A673 (cell line): ENCODE measurements around the gene DCAF12. TPM values are rescaled to one million over a fixed set of nuclear protein-coding genes. Genes with fewer than 3 reads are reported as not detected.
A peak's percentile ranks its signal among the peaks of the same experiment; 100 is the strongest.
"Not testable (repeated sequence)": the region's sequence is repeated elsewhere in the genome, so short reads cannot be mapped to it uniquely, and the experiment has no call there.

Source experiments
- BruUV-seq: library from RNA; stranded (reverse); fragments of 400-500 nt; replicated peaks from 2 replicates; lab custom pipeline; 2021; lab: Mats Ljungman, UMichigan
- CTCF ChIA-PET: fragments of 300-600 bp; sonication (Branson Sonifier 250); formaldehyde crosslinking; loops from one replicate; lab custom pipeline; 2022; ENCODE audit warnings: antibody characterized with exemption; lab: Charles Lee
- POLR2A ChIA-PET: fragments of 300-600 bp; sonication (Branson Sonifier 250); formaldehyde crosslinking; loops from one replicate; lab custom pipeline; 2022; ENCODE audit warnings: antibody characterized with exemption; ENCODE audit not compliant: low non-redundant PET; lab: Charles Lee
- DNase-seq: peaks from one replicate; pipeline ENCODE4 v3.0.0-alpha.2; 2015; ENCODE audit warnings: low spot score
- H3K27ac ChIP-seq: fragments of 200-600 bp; sonication (generic); 2 replicates; pipeline ENCODE4 v1.5.1; 2016; ENCODE audit warnings: mixed run types, low read depth, mild to moderate bottlenecking, mixed read lengths, antibody characterized with exemption, low read length; ENCODE audit not compliant: poor library complexity, severe bottlenecking
- H3K27me3 ChIP-seq: fragments of 200-600 bp; sonication (generic); replicated peaks from 2 replicates; pipeline ENCODE4 v1.6.1; 2017; ENCODE audit warnings: mixed run types, low read depth, mild to moderate bottlenecking, mixed read lengths, antibody characterized with exemption, low read length; ENCODE audit not compliant: insufficient read depth, poor library complexity
- H3K36me3 ChIP-seq: fragments of 200-600 bp; sonication (generic); 2 replicates; pipeline ENCODE4 v1.6.1; 2016; ENCODE audit warnings: mixed run types, mild to moderate bottlenecking, mixed read lengths, antibody characterized with exemption, low read length; ENCODE audit not compliant: insufficient read depth, poor library complexity, severe bottlenecking
- H3K4me1 ChIP-seq: fragments of 200-600 bp; sonication (generic); 2 replicates; pipeline ENCODE4 v1.6.1; 2017; ENCODE audit warnings: mixed run types, mild to moderate bottlenecking, mixed read lengths, antibody characterized with exemption, low read length; ENCODE audit not compliant: insufficient read depth, poor library complexity, severe bottlenecking
- H3K4me3 ChIP-seq: fragments of 200-600 bp; sonication (generic); 2 replicates; pipeline ENCODE4 v1.5.1; 2016; ENCODE audit warnings: low read depth, mixed run types, mild to moderate bottlenecking, mixed read lengths, low read length; ENCODE audit not compliant: poor library complexity, severe bottlenecking
- H3K9me3 ChIP-seq: fragments of 200-600 bp; sonication (generic); 2 replicates; pipeline ENCODE4 v1.6.1; 2016; ENCODE audit warnings: mixed run types, low read depth, mild to moderate bottlenecking, mixed read lengths, antibody characterized with exemption, low read length; ENCODE audit not compliant: poor library complexity, severe bottlenecking
- EZH2 ChIP-seq: fragments of 200-600 bp; sonication (generic); IDR thresholded peaks from 2 replicates; pipeline ENCODE4 v1.6.1; 2017; ENCODE audit warnings: borderline replicate concordance, low read depth, mild to moderate bottlenecking, mixed read lengths, antibody characterized with exemption, low read length; ENCODE audit not compliant: poor library complexity, severe bottlenecking
- intact Hi-C: fragments of 100-400 bp; cut with micrococcal nuclease; formaldehyde crosslinking; loops from one replicate; pipeline ENCODE4 v1.10.0; 2022; ENCODE audit not compliant: unreplicated experiment
- total RNA-seq: library from RNA; stranded (reverse); gene quantifications from 2 replicates; pipeline ENCODE4 v1.2.3, GENCODE V29; 2021
- TF ChIP-seq, protein P1 (sequence below): fragments of 300-800, 200-600 bp; sonication (generic); conservative IDR thresholded peaks from 2 replicates; pipeline ENCODE4 v1.5.1; 2017; ENCODE audit warnings: low read depth, mild to moderate bottlenecking, antibody characterized with exemption, low read length, moderate library complexity, mixed read lengths

The DCAF12 gene
- total RNA-seq, 1 experiment from 2014 or later: 37.9 TPM

DNA sequence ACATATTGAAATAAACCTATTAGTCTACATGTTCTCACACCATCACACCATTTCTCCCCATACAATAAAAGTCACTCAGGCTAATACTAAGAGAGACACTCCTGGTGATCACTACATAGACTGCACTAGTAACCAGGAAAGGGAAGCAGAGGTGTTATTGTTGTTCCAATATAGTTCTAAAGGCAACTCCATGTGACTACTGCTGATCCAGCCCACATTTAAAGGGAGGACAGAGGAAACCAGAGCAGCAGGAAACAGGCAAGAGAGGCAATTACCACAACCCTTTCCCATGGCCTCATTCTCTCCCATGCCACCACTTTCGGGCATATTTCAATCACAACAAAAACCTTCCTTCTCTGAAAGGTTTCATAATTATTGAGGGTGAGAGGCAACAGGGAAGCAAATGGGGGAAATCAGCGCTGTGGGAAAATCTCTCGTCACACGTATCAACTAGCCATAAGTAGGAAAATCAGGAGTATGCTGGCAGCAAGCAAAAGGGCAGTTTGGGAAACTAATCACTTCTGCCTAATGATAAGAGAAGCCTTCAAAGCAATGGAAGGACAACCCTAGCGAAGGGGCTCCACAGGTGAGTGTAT lies 79.6 kb downstream of the DCAF12 start:
- ChIA-PET POLR2A (no interaction called here), CTCF (no interaction called here)
- Histone ChIP-seq H3K27ac (no peak overlapping the region), H3K9me3 (no peaks in the 10 kb centered on the region), H3K27me3 (no peaks in the 10 kb centered on the region), H3K36me3 (peaks cover 10% of the 10 kb centered on the region), H3K4me1 (peaks cover 16% of the 10 kb centered on the region), H3K4me3 (peak overlapping the region; percentile 73)
- TF ChIP-seq EZH2: no peak
- TF ChIP-seq, protein P1, sequence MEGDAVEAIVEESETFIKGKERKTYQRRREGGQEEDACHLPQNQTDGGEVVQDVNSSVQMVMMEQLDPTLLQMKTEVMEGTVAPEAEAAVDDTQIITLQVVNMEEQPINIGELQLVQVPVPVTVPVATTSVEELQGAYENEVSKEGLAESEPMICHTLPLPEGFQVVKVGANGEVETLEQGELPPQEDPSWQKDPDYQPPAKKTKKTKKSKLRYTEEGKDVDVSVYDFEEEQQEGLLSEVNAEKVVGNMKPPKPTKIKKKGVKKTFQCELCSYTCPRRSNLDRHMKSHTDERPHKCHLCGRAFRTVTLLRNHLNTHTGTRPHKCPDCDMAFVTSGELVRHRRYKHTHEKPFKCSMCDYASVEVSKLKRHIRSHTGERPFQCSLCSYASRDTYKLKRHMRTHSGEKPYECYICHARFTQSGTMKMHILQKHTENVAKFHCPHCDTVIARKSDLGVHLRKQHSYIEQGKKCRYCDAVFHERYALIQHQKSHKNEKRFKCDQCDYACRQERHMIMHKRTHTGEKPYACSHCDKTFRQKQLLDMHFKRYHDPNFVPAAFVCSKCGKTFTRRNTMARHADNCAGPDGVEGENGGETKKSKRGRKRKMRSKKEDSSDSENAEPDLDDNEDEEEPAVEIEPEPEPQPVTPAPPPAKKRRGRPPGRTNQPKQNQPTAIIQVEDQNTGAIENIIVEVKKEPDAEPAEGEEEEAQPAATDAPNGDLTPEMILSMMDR: no peak
- peak; percentile 35 for DNase-seq
- BruUV-seq: no TSS peak
- intact Hi-C loops: no loop called here

DNA sequence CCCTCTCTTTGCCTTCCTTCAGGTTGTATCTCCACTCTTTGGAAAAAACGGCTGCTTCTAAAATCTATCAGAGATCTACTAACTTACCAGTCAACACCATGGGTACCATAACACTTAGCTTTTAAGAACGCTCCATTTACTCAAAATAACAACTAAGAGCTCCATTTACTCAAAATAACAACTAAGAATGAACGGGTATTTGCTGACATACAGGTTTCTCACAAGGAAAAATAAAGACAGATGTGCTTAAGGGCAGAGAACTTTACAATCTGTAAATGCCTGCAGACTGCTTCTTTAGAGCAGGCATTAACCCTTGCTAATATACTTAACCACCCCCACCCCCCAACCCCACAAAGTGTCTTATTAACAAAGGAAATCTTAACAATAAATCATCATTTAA lies 80.6 kb downstream of the DCAF12 start:
- no TSS peak for BruUV-seq
- Histone ChIP-seq H3K4me1 (peaks cover 16% of the 10 kb centered on the region), H3K9me3 (no peaks in the 10 kb centered on the region), H3K27me3 (no peaks in the 10 kb centered on the region), H3K36me3 (peaks cover 10% of the 10 kb centered on the region), H3K4me3 (no peak overlapping the region), H3K27ac (peak overlapping the region; percentile 47)
- ChIA-PET POLR2A (interaction anchor here (0.7 kb wide), 1 partner anchor 422 kb away, joined by 5 read pairs; no protein-coding TSS in a partner anchor), CTCF (no interaction called here)
- TF ChIP-seq EZH2: no peak
- no peak for DNase-seq
- intact Hi-C loops: no loop called here

DNA sequence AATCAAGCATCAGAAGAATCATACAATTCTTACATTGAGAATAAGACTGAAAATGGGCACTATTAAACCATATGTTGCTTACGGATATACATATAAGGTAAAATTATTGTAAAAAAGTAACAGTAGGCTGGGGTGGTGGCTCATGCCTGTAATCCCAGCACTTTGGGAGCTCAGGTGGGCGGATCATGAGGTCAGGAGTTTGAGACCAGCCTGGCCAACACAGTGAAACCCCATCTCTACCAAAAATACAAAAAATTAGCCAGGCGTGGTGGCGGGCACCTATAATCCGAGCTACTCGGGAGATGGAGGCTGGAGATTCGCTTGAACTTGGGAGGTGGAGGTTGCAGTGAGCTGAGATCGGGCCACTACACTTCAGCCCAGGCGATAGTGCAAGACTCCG lies 84.4 kb downstream of the DCAF12 start:
- H3K27ac ChIP-seq, CTCF ChIA-PET, intact Hi-C loops, BruUV-seq, POLR2A ChIA-PET, H3K4me1 ChIP-seq, DNase-seq, H3K4me3 ChIP-seq, H3K27me3 ChIP-seq, H3K9me3 ChIP-seq: not testable (repeated sequence)
- H3K36me3 ChIP-seq: peaks cover 10% of the 10 kb centered on the region

DNA sequence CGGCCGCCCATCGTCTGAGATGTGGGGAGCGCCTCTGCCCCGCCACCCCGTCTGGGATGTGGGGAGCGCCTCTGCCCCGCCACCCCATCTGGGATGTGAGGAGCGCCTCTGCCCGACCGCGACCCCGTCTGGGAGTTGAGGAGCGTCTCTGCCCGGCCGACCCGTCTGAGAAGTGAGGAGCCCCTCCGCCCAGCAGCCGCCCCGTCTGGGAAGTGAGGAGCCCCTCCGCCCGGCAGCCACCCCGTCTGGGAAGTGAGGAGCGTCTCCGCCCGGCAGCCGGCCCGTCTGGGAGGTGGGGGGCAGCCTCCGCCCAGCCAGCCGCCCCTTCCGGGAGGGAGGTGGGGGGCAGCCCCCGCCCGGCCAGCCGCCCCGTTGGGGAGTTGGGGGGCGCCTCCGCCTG lies 87.6 kb downstream of the DCAF12 start:
- H3K27me3 ChIP-seq, intact Hi-C loops, POLR2A ChIA-PET, H3K4me1 ChIP-seq, H3K4me3 ChIP-seq, H3K9me3 ChIP-seq, DNase-seq, H3K36me3 ChIP-seq, CTCF ChIA-PET, BruUV-seq, H3K27ac ChIP-seq: not testable (repeated sequence)
